MCF 10A (cell line): ENCODE measurements around the gene EXOG. TPM values are rescaled to one million over a fixed set of nuclear protein-coding genes. Genes with fewer than 3 reads are reported as not detected.

Experiments used
- BruUV-seq: library from RNA; stranded (reverse); fragments of 400-500 nt; replicated peaks from 2 replicates; lab custom pipeline; 2021; lab: Mats Ljungman, UMichigan
- CTCF ChIA-PET: fragments of 300-600 bp; sonication (Branson Sonifier 250); formaldehyde crosslinking; extraction: SDS; loops from one replicate; lab custom pipeline; 2021; ENCODE audit warnings: antibody characterized with exemption, inconsistent platforms; lab: Yijun Ruan, JAX
- POLR2A ChIA-PET: fragments of 300-600, 350-650 bp; sonication (Branson Sonifier 250); formaldehyde crosslinking; extraction: SDS; loops from one replicate; lab custom pipeline; 2020; ENCODE audit warnings: antibody characterized with exemption, inconsistent platforms; lab: Yijun Ruan, JAX
- DNase-seq: peaks from one replicate; pipeline ENCODE4 v3.0.0-alpha.2; 2018; ENCODE audit not compliant: unreplicated experiment
- H3K27ac Mint-ChIP-seq: one replicate; pipeline ENCODE4 v1.8.0; 2022; ENCODE audit warnings: mild to moderate bottlenecking, low read depth, mixed read lengths; ENCODE audit not compliant: unreplicated experiment
- H3K27me3 Mint-ChIP-seq: one replicate; pipeline ENCODE4 v1.8.0; 2022; ENCODE audit warnings: mixed read lengths; ENCODE audit not compliant: insufficient read depth, unreplicated experiment
- H3K36me3 Mint-ChIP-seq: one replicate; pipeline ENCODE4 v1.8.0; 2022; ENCODE audit warnings: mild to moderate bottlenecking, moderate library complexity, mixed read lengths; ENCODE audit not compliant: insufficient read depth, unreplicated experiment
- H3K4me1 Mint-ChIP-seq: one replicate; pipeline ENCODE4 v1.8.0; 2022; ENCODE audit warnings: mixed read lengths; ENCODE audit not compliant: insufficient read depth, unreplicated experiment
- H3K4me3 Mint-ChIP-seq: one replicate; pipeline ENCODE4 v1.8.0; 2022; ENCODE audit warnings: mild to moderate bottlenecking, moderate library complexity, mixed read lengths; ENCODE audit not compliant: unreplicated experiment
- H3K9me3 Mint-ChIP-seq: one replicate; pipeline ENCODE4 v1.8.0; 2022; ENCODE audit warnings: mixed read lengths; ENCODE audit not compliant: unreplicated experiment
- CTCF ChIP-seq: fragments of 200-600 bp; IDR thresholded peaks from one replicate; pipeline ENCODE4 v1.8.0; 2022; ENCODE audit warnings: antibody characterized with exemption, mild to moderate bottlenecking; ENCODE audit not compliant: unreplicated experiment
- intact Hi-C: fragments of 100-400 bp; cut with micrococcal nuclease; formaldehyde crosslinking; loops from 2 replicates; pipeline ENCODE4 v1.14.1; 2022
- total RNA-seq: library from RNA; stranded (reverse); gene quantifications from 2 replicates; pipeline ENCODE4 v1.2.3, GENCODE V29; 2022

EXOG gene
- total RNA-seq, 1 experiment from 2014 or later: 17.5 TPM

- H3K9me3 Mint-ChIP-seq: no peaks in the 10 kb centered on the region
- ChIA-PET POLR2A (interaction anchor here (1.1 kb wide), 1 partner anchor 12 kb away, joined by 3 read pairs; no protein-coding TSS in a partner anchor), CTCF (interaction anchor here (0.9 to 1.0 kb wide), 2 partner anchors 24 to 124 kb away, joined by 3 read pairs; no protein-coding TSS in a partner anchor)
- DNase-seq: no peak
- intact Hi-C loops: no loop called here
- H3K4me3 Mint-ChIP-seq: no peak overlapping the region
- peaks cover 4% of the 10 kb centered on the region for H3K36me3 Mint-ChIP-seq
- H3K4me1 Mint-ChIP-seq: no peaks in the 10 kb centered on the region
- peaks cover 14% of the 10 kb centered on the region for H3K27me3 Mint-ChIP-seq
- BruUV-seq: no TSS peak
- no peak for TF ChIP-seq CTCF
- no peak overlapping the region for H3K27ac Mint-ChIP-seq
These were observed 49.8 kb downstream of the EXOG start for GRCh38 chr3:38545983-38546382.

GRCh38 chr3:38548154-38548931 is 52.2 kb downstream of the EXOG start:
- POLR2A ChIA-PET: interaction anchor here (0.6 kb wide), 1 partner anchor 93 kb away, joined by 3 read pairs; no protein-coding TSS in a partner anchor
- no peak for DNase-seq

GRCh38 chr3:38549082-38549481 is 52.9 kb downstream of the EXOG start:
- H3K4me1 Mint-ChIP-seq: no peaks in the 10 kb centered on the region
- no peak for TF ChIP-seq CTCF
- H3K27ac Mint-ChIP-seq: no peak overlapping the region
- no peak for DNase-seq
- BruUV-seq: no TSS peak
- POLR2A ChIA-PET: no interaction called here
- CTCF ChIA-PET: interaction anchor here (0.6 kb wide), 1 partner anchor 534 kb away, joined by 3 read pairs; no protein-coding TSS in a partner anchor
- no peak overlapping the region for H3K4me3 Mint-ChIP-seq
- intact Hi-C loops: no loop called here
- no peaks in the 10 kb centered on the region for H3K9me3 Mint-ChIP-seq
- H3K27me3 Mint-ChIP-seq: peaks cover 42% of the 10 kb centered on the region
- peaks cover 4% of the 10 kb centered on the region for H3K36me3 Mint-ChIP-seq

More at GRCh38 chr3:38548154-38548931, 52.2 kb downstream of the EXOG start:
- Mint-ChIP-seq H3K27ac (no peak overlapping the region), H3K9me3 (no peaks in the 10 kb centered on the region), H3K27me3 (peaks cover 36% of the 10 kb centered on the region), H3K4me3 (no peak overlapping the region), H3K36me3 (peaks cover 4% of the 10 kb centered on the region), H3K4me1 (no peaks in the 10 kb centered on the region)
- intact Hi-C loops: no loop called here
- no TSS peak for BruUV-seq
- TF ChIP-seq CTCF: no peak
- CTCF ChIA-PET: interaction anchor here (0.6 to 1.3 kb wide), 3 partner anchors 26 to 534 kb away, joined by 3 to 4 read pairs (median 3); no protein-coding TSS in a partner anchor

GRCh38 chr3:38549486-38549885 is 53.3 kb downstream of the EXOG start:
- POLR2A ChIA-PET: no interaction called here
- H3K4me3 Mint-ChIP-seq: no peak overlapping the region
- TF ChIP-seq CTCF: no peak
- DNase-seq: no peak
- no peak overlapping the region for H3K27ac Mint-ChIP-seq
- intact Hi-C loops: no loop called here
- peaks cover 4% of the 10 kb centered on the region for H3K36me3 Mint-ChIP-seq
- H3K27me3 Mint-ChIP-seq: peaks cover 42% of the 10 kb centered on the region
- BruUV-seq: no TSS peak
- H3K4me1 Mint-ChIP-seq: no peaks in the 10 kb centered on the region
- no peaks in the 10 kb centered on the region for H3K9me3 Mint-ChIP-seq
- CTCF ChIA-PET: no interaction called here
